Upper lobe of left lung (tissue), 4 donors: Measurements from ENCODE around the gene LSM10.

Experiments used
- EP300 ChIP-seq, 4 donors: sonication (generic); formaldehyde crosslinking; IDR thresholded peaks; one replicate each; pipeline ENCODE4 v1.5.1; 2017; ENCODE audit warnings: antibody characterized with exemption in 4 of 4, control low read depth in 2 of 4
- POLR2A ChIP-seq, 4 donors: fragments of 450-650 bp; IDR thresholded peaks; one replicate each; pipeline ENCODE4 v1.5.1; 2016 to 2017; ENCODE audit warnings: antibody characterized with exemption in 4 of 4, mild to moderate bottlenecking in 2 of 4
- POLR2AphosphoS5 ChIP-seq, 2 donors: sonication (generic); formaldehyde crosslinking; IDR thresholded peaks; one replicate each; pipeline ENCODE4 v1.5.1; 2017; ENCODE audit warnings: antibody characterized with exemption in 2 of 2
- TF ChIP-seq, protein P1 (sequence below), 6 experiments: fragments of 450-650 bp in 4 of 6; fragments of 200-600 bp in 2 of 6; sonication (generic) in 2 of 6; IDR thresholded peaks; one replicate each; pipeline ENCODE4 v1.5.1; 2016 to 2019; ENCODE audit warnings: antibody characterized with exemption in 6 of 6

DNA sequence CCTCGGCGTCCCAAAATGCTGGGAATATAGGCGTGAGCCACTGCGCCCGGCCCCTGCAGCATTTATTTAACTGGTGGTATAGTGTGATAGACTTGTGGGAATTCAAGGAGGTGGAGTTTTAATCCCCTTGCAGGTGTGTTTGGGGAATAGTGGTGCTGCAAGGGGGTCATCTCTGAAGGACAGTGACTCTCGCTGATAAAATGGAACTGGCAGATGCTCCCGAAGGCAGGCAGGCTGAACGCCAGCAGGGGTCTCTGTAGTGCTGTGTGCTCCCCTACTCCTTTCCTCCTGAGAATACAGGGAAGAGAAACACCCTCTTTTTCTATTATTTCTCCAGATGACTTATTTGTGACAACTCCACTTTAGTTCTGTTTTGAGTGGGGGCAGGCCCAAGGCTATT, 48.6 kb upstream of the LSM10 start:
- TF ChIP-seq, protein P1, sequence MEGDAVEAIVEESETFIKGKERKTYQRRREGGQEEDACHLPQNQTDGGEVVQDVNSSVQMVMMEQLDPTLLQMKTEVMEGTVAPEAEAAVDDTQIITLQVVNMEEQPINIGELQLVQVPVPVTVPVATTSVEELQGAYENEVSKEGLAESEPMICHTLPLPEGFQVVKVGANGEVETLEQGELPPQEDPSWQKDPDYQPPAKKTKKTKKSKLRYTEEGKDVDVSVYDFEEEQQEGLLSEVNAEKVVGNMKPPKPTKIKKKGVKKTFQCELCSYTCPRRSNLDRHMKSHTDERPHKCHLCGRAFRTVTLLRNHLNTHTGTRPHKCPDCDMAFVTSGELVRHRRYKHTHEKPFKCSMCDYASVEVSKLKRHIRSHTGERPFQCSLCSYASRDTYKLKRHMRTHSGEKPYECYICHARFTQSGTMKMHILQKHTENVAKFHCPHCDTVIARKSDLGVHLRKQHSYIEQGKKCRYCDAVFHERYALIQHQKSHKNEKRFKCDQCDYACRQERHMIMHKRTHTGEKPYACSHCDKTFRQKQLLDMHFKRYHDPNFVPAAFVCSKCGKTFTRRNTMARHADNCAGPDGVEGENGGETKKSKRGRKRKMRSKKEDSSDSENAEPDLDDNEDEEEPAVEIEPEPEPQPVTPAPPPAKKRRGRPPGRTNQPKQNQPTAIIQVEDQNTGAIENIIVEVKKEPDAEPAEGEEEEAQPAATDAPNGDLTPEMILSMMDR (IDR thresholded peaks at IDR 0.05) = peak in 2 of 6 experiments; percentile 10 to 28
- TF ChIP-seq POLR2AphosphoS5 (IDR thresholded peaks at IDR 0.05) = no peak
- TF ChIP-seq POLR2A (IDR thresholded peaks at IDR 0.05) = no peak
- no peak for TF ChIP-seq EP300 (IDR thresholded peaks at IDR 0.05)
